Measurements from ENCODE around the gene RIPOR1.

RIPOR1 gene

GRCh38 chr16:67517155-67517445, 11.5 kb upstream of the RIPOR1 start:
- Histone ChIP-seq H3K9ac (ENCODE audit: low read depth in 1 of 2, low read length in 2 of 2) (no peak overlapping the region), H3K27me3 (ENCODE audit: control insufficient read depth in 1 of 2, insufficient read depth in 2 of 2, low read length in 2 of 2) (no peaks in the 10 kb centered on the region), H3K36me3 (ENCODE audit: control insufficient read depth in 1 of 2, insufficient read depth in 2 of 2, low read length in 2 of 2) (no peaks in the 10 kb centered on the region), H3K4me3 (ENCODE audit: low read depth in 1 of 2, low read length in 2 of 2) (no peak overlapping the region), H3K9me3 (ENCODE audit: control insufficient read depth in 1 of 2, low read length in 2 of 2) (no peaks in the 10 kb centered on the region), H3K4me1 (ENCODE audit: control insufficient read depth in 1 of 2, insufficient read depth in 2 of 2, low read length in 2 of 2) (peaks cover 11 to 16% of the 10 kb centered on the region in 2 donors), H3K27ac (ENCODE audit: low read depth, low read length) (no peak overlapping the region)

GRCh38 chr16:67517661-67518423, 10.8 kb upstream of the RIPOR1 start:
- H3K9me3 ChIP-seq (ENCODE audit: control insufficient read depth in 1 of 2, low read length in 2 of 2), result no peaks in the 10 kb centered on the region
- no peaks in the 10 kb centered on the region for H3K36me3 ChIP-seq (ENCODE audit: control insufficient read depth in 1 of 2, insufficient read depth in 2 of 2, low read length in 2 of 2)
- H3K27ac ChIP-seq (ENCODE audit: low read depth, low read length), result peak overlapping the region; percentile 45
- H3K9ac ChIP-seq (ENCODE audit: low read depth in 1 of 2, low read length in 2 of 2), result peak overlapping the region; percentile 1 to 7
- H3K4me1 ChIP-seq (ENCODE audit: control insufficient read depth in 1 of 2, insufficient read depth in 2 of 2, low read length in 2 of 2), result peaks cover 11 to 16% of the 10 kb centered on the region in 2 donors
- H3K4me3 ChIP-seq (ENCODE audit: low read depth in 1 of 2, low read length in 2 of 2), result no peak overlapping the region
- H3K27me3 ChIP-seq (ENCODE audit: control insufficient read depth in 1 of 2, insufficient read depth in 2 of 2, low read length in 2 of 2), result no peaks in the 10 kb centered on the region

DNA sequence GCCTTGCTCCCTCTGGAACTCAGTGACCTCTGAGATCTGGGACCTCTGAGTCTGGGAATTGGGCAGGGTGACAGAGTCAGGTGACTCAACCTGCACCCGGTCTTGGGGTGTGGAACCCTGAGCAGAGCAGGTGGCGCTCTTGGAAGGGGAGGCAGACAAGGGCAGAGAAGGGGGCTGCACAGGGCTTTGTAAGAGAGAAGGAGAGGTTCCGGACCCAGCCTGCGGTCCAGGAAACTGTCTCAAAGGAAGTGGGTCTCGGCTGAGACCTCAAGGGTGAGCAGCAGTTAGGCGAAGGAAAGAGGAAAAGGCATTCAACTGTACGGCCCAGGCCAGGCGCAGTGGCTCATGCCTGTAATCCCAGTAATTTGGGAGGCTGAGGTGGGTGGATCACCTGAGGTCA, 10.0 kb upstream of the RIPOR1 start:
- no peaks in the 10 kb centered on the region for H3K9me3 ChIP-seq (ENCODE audit: control insufficient read depth in 1 of 2, low read length in 2 of 2)
- peak overlapping the region; percentile 1 to 7 for H3K9ac ChIP-seq (ENCODE audit: low read depth in 1 of 2, low read length in 2 of 2)
- H3K4me1 ChIP-seq (ENCODE audit: control insufficient read depth in 1 of 2, insufficient read depth in 2 of 2, low read length in 2 of 2), result peaks cover 11 to 16% of the 10 kb centered on the region in 2 donors
- H3K27me3 ChIP-seq (ENCODE audit: control insufficient read depth in 1 of 2, insufficient read depth in 2 of 2, low read length in 2 of 2), result no peaks in the 10 kb centered on the region
- H3K36me3 ChIP-seq (ENCODE audit: control insufficient read depth in 1 of 2, insufficient read depth in 2 of 2, low read length in 2 of 2), result no peaks in the 10 kb centered on the region
- peak overlapping the region; percentile 45 for H3K27ac ChIP-seq (ENCODE audit: low read depth, low read length)
- no peak overlapping the region for H3K4me3 ChIP-seq (ENCODE audit: low read depth in 1 of 2, low read length in 2 of 2)

- Histone ChIP-seq H3K27ac (ENCODE audit: low read depth, low read length) (no peak overlapping the region), H3K4me1 (ENCODE audit: control insufficient read depth in 1 of 2, insufficient read depth in 2 of 2, low read length in 2 of 2) (peaks cover 11 to 16% of the 10 kb centered on the region in 2 donors), H3K4me3 (ENCODE audit: low read depth in 1 of 2, low read length in 2 of 2) (peak overlapping the region in 1 of 2 donors; percentile 28), H3K9ac (ENCODE audit: low read depth in 1 of 2, low read length in 2 of 2) (peak overlapping the region in 1 of 2 donors; percentile 7), H3K27me3 (ENCODE audit: control insufficient read depth in 1 of 2, insufficient read depth in 2 of 2, low read length in 2 of 2) (no peaks in the 10 kb centered on the region), H3K9me3 (ENCODE audit: control insufficient read depth in 1 of 2, low read length in 2 of 2) (no peaks in the 10 kb centered on the region), H3K36me3 (ENCODE audit: control insufficient read depth in 1 of 2, insufficient read depth in 2 of 2, low read length in 2 of 2) (no peaks in the 10 kb centered on the region)
Observed at GRCh38 chr16:67519242-67519641, 9.4 kb upstream of the RIPOR1 start.

DNA sequence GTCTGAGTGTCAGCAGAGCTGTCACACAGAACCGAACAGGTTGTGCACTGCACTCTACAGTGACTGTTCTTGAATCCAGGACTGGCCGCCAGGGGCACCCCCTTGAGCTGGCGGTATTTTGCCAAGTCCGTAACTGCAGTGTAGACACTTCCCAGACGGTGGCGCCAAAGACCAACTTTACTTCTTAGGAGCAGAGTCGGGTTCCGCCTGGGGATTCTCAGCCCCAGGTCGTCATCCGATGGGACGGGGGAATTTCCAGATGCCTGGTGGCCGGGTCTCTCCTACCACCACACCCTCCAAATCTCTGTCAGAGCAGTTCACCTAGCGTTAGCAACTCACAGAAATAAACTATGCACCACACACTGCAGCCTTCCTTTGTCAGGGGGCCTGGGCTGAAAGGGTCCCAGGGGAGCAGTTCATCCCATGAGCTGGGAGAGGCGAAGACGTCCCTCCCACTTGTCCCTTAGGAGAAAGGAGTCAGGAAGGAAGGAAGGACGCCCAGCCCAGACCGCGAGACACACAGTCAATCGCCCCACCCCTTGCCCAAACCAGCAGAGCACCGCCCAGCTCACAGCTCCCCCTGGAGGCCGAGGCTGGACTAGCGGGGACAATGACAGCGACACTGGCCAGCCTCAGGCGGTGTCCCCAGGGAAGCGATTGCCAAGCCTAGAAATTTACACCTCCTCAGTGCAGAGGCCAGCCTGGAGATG, 7.4 kb upstream of the RIPOR1 start:
- Histone ChIP-seq H3K27me3 (ENCODE audit: control insufficient read depth in 1 of 2, insufficient read depth in 2 of 2, low read length in 2 of 2) (no peaks in the 10 kb centered on the region), H3K27ac (ENCODE audit: low read depth, low read length) (peak overlapping the region; percentile 96), H3K9ac (ENCODE audit: low read depth in 1 of 2, low read length in 2 of 2) (peak overlapping the region; percentile 69 to 79), H3K4me3 (ENCODE audit: low read depth in 1 of 2, low read length in 2 of 2) (peak overlapping the region; percentile 77 to 86), H3K36me3 (ENCODE audit: control insufficient read depth in 1 of 2, insufficient read depth in 2 of 2, low read length in 2 of 2) (no peaks in the 10 kb centered on the region), H3K4me1 (ENCODE audit: control insufficient read depth in 1 of 2, insufficient read depth in 2 of 2, low read length in 2 of 2) (peaks cover 11 to 16% of the 10 kb centered on the region in 2 donors), H3K9me3 (ENCODE audit: control insufficient read depth in 1 of 2, low read length in 2 of 2) (no peaks in the 10 kb centered on the region)

- Histone ChIP-seq H3K27me3 (ENCODE audit: control insufficient read depth in 1 of 2, insufficient read depth in 2 of 2, low read length in 2 of 2) (peaks cover 5 to 7% of the 10 kb centered on the region in 2 donors), H3K4me3 (ENCODE audit: low read depth in 1 of 2, low read length in 2 of 2) (no peak overlapping the region), H3K36me3 (ENCODE audit: control insufficient read depth in 1 of 2, insufficient read depth in 2 of 2, low read length in 2 of 2) (no peaks in the 10 kb centered on the region), H3K9me3 (ENCODE audit: control insufficient read depth in 1 of 2, low read length in 2 of 2) (no peaks in the 10 kb centered on the region), H3K9ac (ENCODE audit: low read depth in 1 of 2, low read length in 2 of 2) (no peak overlapping the region), H3K27ac (ENCODE audit: low read depth, low read length) (no peak overlapping the region), H3K4me1 (ENCODE audit: control insufficient read depth in 1 of 2, insufficient read depth in 2 of 2, low read length in 2 of 2) (peaks cover 12 to 22% of the 10 kb centered on the region in 2 donors)
Observed at GRCh38 chr16:67525176-67525860, 3.3 kb upstream of the RIPOR1 start.

GRCh38 chr16:67526149-67526791, 2.4 kb upstream of the RIPOR1 start:
- Histone ChIP-seq H3K4me3 (ENCODE audit: low read depth in 1 of 2, low read length in 2 of 2) (no peak overlapping the region), H3K27me3 (ENCODE audit: control insufficient read depth in 1 of 2, insufficient read depth in 2 of 2, low read length in 2 of 2) (peaks cover 10 to 14% of the 10 kb centered on the region in 2 donors), H3K36me3 (ENCODE audit: control insufficient read depth in 1 of 2, insufficient read depth in 2 of 2, low read length in 2 of 2) (no peaks in the 10 kb centered on the region), H3K27ac (ENCODE audit: low read depth, low read length) (no peak overlapping the region), H3K9ac (ENCODE audit: low read depth in 1 of 2, low read length in 2 of 2) (no peak overlapping the region), H3K9me3 (ENCODE audit: control insufficient read depth in 1 of 2, low read length in 2 of 2) (no peaks in the 10 kb centered on the region), H3K4me1 (ENCODE audit: control insufficient read depth in 1 of 2, insufficient read depth in 2 of 2, low read length in 2 of 2) (peaks cover 20 to 32% of the 10 kb centered on the region in 2 donors)

DNA sequence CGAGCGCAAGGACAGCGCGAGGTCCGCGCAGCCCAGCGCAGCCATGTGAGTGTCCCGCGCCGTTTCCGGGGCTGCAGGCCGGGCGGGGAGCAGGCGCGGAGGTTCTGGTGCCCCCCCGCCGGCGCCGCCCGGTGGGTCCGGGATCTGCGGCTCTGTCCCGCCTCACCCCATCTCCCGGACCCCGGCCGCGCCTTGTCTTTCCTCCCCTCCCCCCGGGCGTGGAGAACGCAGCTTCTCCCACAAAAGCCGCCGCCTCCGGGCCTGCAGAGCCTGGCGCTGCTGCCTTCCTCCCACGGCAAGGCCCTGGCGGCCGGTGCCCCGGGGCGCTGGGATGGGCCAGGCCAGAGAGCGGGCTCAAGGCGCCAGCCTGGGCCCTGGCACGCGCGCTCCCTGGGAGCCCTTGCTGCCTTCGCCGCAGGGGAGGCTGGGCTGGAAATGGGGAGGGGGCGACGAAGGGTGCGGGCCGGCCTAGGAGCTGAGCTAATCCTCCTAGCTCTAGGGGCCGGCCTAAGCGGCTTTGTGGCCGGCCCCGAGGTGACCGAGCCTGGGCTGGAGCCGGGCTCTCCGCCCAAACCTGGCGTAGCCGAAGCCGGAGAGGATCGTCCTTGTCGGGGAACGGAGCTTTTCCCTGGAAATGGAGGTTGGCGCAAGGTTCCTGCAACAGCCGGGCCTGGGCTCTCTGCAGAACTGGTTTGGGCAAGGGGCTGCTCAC, 397 bp downstream of the RIPOR1 start:
- H3K27me3 ChIP-seq (ENCODE audit: control insufficient read depth in 1 of 2, insufficient read depth in 2 of 2, low read length in 2 of 2), result peaks cover 10 to 14% of the 10 kb centered on the region in 2 donors
- no peaks in the 10 kb centered on the region for H3K9me3 ChIP-seq (ENCODE audit: control insufficient read depth in 1 of 2, low read length in 2 of 2)
- H3K36me3 ChIP-seq (ENCODE audit: control insufficient read depth in 1 of 2, insufficient read depth in 2 of 2, low read length in 2 of 2), result no peaks in the 10 kb centered on the region
- peak overlapping the region; percentile 71 for H3K27ac ChIP-seq (ENCODE audit: low read depth, low read length)
- H3K4me1 ChIP-seq (ENCODE audit: control insufficient read depth in 1 of 2, insufficient read depth in 2 of 2, low read length in 2 of 2), result peaks cover 16 to 31% of the 10 kb centered on the region in 2 donors
- peak overlapping the region; percentile 73 to 74 for H3K4me3 ChIP-seq (ENCODE audit: low read depth in 1 of 2, low read length in 2 of 2)
- H3K9ac ChIP-seq (ENCODE audit: low read depth in 1 of 2, low read length in 2 of 2), result peak overlapping the region; percentile 61 to 68

DNA sequence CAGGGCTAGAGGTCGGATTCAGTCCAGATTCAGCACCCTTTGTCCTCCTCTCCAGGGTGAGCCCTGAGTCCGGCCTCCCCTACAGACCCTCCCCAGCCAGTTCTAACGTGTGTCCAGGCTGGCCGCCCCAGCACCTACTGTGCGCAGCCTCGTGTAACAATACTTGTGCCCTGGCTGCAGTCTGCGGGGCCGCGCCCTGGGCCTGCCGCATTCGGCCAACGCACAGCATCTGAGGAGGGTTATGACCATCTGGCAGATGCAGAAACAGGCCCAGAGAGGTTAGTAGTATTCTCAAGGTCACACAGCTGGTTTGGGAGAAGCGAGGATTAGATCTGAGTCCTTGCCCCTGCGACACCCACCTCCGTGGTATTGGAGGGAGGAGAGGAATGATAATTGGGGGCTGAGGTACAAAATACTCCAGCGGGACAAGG, 968 bp downstream of the RIPOR1 start:
- peak overlapping the region; percentile 71 for H3K27ac ChIP-seq (ENCODE audit: low read depth, low read length)
- H3K4me1 ChIP-seq (ENCODE audit: control insufficient read depth in 1 of 2, insufficient read depth in 2 of 2, low read length in 2 of 2), result peaks cover 16 to 31% of the 10 kb centered on the region in 2 donors
- peaks cover 10 to 14% of the 10 kb centered on the region in 2 donors for H3K27me3 ChIP-seq (ENCODE audit: control insufficient read depth in 1 of 2, insufficient read depth in 2 of 2, low read length in 2 of 2)
- H3K9me3 ChIP-seq (ENCODE audit: control insufficient read depth in 1 of 2, low read length in 2 of 2), result no peaks in the 10 kb centered on the region
- H3K36me3 ChIP-seq (ENCODE audit: control insufficient read depth in 1 of 2, insufficient read depth in 2 of 2, low read length in 2 of 2), result no peaks in the 10 kb centered on the region
- peak overlapping the region; percentile 61 to 68 for H3K9ac ChIP-seq (ENCODE audit: low read depth in 1 of 2, low read length in 2 of 2)
- H3K4me3 ChIP-seq (ENCODE audit: low read depth in 1 of 2, low read length in 2 of 2), result peak overlapping the region; percentile 73 to 74
